Mesenteric fat pad (tissue), 1 donor: ENCODE data around the gene SCAP. TPM values are rescaled to one million over a fixed set of nuclear protein-coding genes. Genes with fewer than 3 reads are reported as not detected.
"Not testable (repeated sequence)": the region's sequence is repeated elsewhere in the genome, so short reads cannot be mapped to it uniquely, and the experiment has no call there.

Source experiments
- DNase-seq: peaks from one replicate; pipeline ENCODE4 v3.0.0-alpha.2; 2020; ENCODE audit warnings: low spot score
- total RNA-seq: library from RNA; stranded (reverse); fragmentation: NEBNext Ultra II Directional; extraction: Animal tissue kit (Norgen Biotek cat#: 25700); gene quantifications from one replicate; pipeline ENCODE4 v1.2.1, GENCODE V29; 2021
- donor health status: DM: yes; HTN: yes; CAD: no.

SCAP gene
- total RNA-seq, 1 donor from 2014 or later = 72.8 TPM

DNA sequence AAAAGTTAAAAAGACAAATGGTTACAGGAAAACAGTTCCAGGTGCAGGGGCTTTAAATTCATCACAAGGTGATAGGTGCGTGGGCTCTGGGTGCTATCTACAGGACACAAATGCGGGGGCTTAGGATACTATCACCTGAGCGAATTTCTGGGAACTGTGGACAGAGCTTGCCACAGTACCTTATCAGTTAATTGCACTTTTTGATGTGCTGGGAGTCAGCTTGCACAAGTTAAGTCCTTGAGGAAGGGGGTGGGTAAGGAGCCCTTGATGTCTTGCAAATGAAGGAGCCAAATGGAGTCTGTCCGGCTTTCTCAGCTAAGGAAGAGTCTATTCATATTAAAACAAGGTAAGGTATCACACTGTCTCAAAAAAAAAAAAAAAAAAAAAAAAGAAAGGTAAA lies 6.0 kb upstream of the SCAP start:
- DNase-seq = not testable (repeated sequence)

DNA sequence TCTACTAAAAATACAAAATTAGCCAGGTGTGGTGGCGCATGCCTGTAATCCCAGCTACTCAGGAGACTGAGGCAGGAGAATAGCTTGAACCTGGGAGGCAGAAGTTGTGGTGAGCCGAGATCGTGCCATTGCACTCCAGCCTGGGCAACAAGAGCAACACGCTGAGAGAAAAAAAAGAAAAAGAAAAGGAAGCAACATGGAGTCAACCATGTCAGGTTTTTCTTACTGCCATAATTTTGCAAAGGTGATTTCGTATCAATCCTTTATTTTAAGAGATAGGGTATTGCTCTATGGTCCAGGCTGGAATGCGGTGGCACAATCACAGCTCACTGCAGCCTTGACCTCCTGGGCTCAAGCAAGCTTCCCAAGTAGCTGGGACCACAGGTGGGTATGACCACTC lies 4.5 kb upstream of the SCAP start:
- not testable (repeated sequence) for DNase-seq

DNA sequence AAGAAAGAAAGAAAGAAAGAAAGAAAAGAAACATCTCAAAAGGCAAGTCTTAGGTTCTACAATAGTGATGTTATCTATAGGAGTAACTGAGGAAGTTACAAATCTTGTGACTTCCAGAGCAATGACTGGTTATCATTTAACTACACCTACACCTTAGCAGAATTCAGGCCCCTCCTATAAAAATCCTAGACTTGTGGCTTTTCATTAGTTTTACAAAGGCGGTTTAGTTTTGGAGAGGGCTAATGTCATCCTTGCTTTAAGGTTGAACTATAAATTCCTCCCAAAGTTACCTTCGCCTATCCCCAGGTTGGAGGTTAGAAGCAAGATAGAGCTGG lies 4.1 kb upstream of the SCAP start:
- DNase-seq = no peak

DNA sequence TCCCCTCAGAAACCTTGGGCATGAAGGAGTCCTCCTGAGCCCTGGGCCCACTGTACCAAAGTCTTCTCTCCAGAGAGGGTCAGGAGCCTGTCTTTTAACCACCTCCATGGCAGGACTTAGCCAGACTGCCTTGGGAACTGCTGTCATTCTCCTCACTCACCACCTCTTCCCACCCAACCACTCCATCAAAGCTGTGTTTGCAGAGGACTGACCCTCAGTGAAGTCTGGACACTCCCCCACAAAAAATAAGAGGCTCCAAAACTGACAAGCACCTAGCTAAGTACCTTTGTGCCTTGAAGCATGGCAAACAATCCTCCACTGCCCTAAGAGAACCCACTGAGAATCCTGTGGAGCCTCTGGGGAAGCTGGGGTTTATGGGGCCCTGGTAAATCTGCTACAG lies 2.3 kb upstream of the SCAP start:
- DNase-seq = no peak

DNA sequence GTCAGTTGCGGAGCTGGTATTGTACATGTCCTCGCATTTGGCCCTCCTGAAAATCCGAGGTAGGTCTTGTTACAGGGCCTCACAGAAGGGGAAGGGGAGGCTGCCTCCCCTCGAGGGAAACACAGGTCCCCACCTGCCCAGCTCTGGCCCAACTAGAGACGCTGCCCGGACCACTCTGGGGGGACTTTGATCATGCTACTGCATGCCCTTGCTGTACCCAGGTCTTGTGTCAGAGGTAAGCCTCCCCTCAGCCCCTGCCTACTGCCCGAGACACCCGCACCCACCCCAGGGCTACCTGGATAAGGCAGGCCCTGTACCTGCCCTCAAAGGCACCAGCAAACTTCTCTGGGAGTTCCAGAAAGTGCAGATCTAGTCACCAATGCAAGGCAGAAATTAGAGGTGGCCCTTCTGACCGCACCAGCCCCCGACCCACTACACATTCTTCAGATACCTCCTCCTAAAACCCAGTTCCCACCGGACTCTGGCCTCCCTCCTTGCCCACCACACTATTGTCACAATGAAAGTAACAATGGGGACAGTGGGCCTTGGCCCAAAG lies 981 bp upstream of the SCAP start:
- DNase-seq = peak; percentile 68

DNA sequence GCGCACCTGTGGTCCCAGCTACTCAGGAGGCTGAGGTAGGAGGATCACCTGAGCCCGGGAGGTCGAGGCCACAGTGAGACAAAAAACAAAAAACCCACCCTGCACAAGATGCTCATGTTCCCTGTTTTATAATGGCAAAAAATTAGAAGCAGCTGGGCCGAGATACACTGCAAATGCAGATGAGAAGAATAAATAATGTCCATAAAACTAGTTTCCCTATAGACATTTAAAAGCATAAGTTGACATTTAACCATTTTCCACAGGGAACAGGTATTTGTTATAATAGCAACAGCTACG lies 537 bp upstream of the SCAP start:
- no peak for DNase-seq

DNA sequence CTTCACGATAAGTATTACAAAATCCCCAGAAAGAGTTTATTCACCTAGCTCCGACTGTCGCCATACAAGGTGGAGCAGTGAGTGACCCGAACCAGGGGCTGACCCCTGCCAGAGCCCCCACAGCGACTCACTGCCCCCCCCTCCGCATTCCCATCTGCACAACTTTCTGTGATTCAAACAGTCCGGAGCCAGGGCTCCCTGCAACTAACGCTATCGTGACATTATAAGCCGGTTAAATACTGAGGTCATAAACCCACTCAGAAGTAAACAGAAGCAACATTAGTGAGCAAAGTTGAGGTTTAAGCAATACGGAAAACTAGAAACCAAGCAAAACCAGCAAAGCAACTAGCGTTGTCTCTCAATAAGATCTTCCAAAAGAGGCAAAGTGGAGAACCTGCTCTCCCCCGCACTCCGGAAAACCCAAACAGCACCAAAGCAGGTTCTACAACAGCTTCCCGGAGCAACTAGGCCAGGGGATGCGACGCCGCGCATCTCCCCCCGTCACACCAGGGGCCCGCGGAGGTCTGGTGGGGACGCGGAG lies 642 bp downstream of the SCAP start:
- peak; percentile 45 for DNase-seq

DNA sequence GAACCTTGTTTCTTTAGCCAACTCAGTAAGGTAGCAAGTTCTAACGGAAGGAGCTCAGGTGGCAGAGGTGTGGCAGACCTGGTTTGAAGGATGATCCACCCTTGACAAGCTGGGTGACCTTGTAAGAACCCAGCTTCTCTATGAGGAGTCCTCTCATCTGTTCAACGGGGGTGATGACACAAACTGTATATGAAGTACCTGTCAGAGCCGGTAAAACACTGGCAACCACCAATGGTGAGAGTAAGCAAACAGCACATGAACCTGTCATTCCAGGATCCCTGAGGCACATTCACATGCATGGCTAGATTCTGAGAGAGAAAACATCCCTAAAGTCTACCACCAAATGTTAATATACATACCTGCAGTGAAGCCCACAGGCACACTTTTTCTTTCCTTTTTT lies 2.4 kb downstream of the SCAP start:
- peak; percentile 47 for DNase-seq

DNA sequence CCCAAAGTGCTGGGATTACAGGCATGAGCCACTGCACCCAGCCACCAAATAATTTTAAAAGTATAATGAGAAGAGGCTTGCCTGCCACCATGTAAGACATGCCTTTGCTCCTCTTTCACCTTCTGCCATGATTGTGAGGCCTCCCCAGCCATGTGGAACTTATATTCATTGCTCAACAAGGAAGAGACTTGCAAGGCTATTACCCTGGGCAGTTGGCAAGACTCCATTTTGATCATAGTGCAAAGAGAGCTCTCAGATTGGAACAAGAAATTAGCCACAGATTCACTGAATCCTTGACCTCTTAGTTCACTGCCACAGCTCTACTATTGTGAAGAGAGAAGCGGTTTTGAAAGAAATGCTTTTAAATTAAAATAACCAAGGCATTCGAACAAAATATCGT lies 6.1 kb downstream of the SCAP start:
- DNase-seq = no peak

DNA sequence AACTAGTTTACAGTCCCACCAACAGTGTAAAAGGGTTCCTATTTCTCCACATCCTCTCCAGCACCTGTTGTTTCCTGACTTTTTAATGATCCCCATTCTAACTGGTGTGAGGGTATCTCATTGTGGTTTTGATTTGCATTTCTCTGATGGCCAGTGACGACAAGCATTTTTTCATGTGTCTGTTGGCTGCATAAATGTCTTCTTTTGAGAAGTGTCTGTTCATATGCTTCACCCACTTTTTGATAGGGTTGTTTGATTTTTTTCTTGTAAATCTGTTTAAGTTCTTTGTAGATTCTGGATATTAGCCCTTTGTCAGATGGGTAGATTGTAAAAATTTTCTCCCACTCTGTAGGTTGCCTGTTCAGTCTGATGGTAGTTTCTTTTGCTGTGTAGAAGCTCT lies 7.4 kb downstream of the SCAP start:
- not testable (repeated sequence) for DNase-seq

DNA sequence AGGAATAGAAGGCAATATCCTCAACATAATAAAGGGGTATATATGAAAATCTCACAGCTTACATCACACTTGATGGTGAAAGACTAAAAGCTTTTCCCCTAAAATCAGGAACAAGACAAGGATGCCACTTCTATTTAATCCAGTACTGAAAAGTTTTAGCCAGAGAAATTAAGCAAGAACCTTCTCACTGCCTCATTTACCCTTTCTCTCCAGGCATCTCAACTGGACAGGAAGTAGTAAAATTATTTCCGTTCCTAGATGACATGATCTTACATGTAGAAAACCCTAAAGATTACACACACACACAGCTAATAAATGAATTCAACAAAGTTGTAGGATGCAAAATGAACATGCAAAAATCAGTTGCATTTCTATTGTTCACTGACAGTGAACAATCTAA lies 11.2 kb downstream of the SCAP start:
- no peak for DNase-seq

DNA sequence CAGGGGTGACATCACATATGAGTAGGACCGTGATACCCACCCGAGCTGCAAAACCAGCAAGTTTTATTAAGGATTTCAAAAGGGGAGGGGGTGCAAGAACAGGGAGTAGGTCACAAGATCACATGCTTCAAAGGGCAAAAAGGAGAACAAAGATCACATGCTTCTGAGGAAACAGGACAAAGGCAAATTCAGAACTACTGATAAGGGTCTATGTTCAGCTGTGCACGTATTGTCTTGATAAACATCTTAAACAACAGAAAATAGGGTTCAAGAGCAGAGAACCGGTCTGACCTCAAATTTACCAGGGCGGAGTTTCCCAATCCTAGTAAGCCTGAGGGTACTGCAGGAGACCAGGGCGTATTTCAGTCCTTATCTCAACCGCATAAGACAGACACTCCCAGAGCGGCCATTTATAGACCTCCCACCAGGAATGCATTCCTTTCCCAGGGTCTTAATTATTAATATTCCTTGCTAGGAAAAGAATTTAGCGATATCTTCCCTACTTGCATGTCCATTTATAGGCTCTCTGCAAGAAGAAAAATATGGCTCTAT lies 16.1 kb downstream of the SCAP start:
- not testable (repeated sequence) for DNase-seq

DNA sequence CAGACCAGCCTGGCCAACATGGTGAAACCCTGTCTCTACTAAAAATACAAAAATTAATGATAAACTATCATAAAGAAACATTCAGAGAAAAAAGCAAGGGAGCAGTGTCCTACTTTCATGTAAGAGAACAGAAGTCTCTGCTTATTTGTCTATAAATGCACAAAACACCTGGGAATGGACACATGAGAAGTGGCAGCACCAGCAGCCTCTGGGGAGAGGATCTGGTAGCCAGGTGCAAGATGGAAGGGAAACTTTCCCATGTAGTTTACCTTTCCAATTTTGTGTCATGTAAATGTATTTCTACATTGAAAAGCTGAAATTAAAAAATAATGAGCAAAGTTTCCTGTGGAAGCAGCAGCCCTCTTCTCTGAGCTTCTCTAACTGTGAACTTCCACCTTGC lies 18.8 kb downstream of the SCAP start:
- DNase-seq = no peak

DNA sequence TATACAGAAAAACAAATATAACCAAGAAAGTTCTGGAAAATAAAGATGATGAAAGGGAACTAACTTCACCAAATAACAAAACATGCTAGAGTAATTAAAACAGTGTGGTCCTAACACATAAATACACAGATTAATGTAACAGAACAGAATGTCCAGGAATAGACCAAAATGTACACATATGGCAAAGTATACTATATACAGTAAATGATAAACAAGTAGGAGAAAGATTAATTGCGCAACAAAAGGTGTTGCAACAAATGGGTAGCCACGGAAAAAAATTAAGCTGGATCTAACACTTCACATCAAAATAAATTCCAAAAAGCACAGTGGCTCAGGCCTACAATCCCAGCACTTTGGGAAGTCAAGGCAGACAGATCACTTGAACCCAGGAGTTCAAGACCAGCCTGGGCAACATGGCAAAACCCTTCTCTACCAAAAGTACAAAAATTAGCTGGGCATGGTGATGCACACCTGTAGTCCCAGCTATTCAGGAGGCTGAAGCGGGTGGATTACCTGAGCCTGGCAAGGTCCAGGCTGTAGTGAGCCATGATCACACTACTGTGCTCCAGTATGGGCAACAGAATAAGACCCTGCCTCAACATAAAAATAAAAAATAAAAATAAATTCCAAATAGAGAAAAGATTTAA lies 19.8 kb downstream of the SCAP start:
- no peak for DNase-seq

DNA sequence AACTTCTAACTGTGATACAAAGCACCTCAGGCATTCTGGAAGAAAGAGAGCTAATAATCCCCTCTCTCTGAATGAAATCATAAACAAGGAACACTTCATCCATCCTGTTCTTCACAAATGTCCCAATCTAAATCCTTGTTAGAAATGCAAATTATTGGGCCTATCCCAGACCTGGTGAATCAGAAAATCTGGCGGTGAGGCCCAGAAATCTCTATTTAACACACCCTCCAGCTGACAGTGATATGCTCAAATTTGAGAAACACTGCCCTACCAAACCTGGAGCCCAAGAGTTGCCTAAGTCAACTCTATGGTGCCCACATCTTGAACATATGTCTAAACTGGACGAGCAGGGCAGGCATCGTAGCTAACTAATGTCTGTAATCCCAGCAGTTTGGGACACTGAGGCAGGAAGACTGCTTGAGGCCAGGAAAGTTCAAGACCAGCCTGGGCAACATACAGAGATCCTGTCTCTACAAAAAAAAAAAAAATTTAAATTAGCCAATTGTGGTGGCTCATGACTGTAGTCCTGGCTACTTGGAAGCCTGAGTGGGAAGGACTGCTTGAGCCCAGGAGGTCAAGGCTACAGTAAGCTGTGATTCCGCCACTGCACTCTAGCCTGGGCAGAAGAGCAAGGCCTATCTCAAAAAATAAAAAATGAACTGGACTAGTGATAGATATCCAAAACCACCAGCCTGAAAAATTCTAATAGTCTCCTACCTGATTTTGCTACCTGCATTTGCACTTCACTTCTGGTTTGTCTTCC lies 23.1 kb downstream of the SCAP start:
- DNase-seq = no peak

DNA sequence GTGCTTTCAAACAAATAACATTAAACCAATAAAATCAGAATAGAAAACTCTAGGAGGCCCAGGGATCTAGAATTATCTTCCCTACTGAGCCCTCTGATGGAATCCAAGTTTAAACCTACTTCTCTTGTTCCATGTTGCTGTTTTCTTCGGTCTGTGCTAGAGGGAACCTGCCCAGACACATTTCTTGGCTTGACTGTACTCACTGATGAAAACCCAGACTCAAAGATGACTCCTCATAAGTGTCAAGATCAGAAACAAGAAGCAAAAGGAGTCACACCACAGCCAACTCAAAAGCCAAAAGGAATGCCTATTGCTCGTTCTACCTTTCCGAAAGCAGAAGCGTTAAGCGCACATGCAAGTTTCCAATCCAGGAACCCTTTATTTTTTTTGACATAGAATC lies 31.6 kb downstream of the SCAP start:
- no peak for DNase-seq

DNA sequence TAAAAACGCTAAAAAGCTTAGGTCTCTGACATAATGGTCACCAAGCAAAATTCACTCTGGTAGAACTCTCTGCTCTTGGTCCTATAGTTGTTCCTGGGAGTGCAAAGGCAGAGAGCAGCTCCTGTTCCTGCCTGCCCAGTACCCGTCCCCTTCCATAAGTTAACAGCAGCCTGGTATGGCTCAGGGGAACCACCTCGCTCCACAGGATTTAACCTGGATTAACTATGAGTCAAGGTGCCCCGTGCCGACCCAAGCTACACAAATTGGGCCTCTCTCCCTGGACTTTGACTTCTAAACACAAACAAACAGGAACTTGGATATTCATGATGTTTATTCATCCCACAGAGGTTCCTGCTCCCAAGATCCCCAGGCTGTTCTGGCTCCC lies 32.1 kb downstream of the SCAP start:
- DNase-seq = no peak

DNA sequence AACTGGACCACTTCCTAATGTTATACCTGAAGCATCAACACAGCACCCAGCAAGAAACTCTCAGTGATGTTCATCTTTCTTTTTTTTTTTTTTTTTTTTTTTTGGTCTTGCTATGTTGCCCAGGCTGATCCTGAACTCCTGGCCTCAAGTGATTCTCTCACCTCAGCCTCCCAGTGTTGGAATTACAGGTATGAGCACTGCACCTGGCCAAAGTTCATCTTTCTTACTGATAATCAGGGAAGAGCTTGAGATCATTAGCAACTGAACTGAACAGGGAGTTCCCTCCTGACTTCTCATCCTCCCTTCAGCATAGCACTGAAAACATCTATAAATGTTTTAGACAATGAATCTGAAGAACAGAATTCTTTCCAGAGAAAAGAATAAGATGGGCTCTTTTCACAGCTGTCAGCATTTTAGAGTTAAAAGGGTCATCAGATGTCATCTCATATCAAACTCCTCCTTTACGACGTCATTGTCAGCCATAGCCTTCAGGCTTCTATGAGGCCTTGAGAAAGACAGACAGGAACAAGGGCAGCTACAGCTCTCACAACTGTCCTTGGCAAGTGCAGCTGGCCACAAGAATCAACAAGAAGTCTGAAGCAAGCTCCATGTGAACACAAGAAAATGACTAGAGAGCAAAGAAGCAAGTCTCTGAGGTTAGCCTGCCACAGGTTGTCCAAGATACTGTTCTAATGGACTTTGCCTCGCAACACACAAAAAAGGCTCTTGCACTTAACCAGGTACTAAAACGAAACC lies 33.8 kb downstream of the SCAP start:
- DNase-seq = no peak

DNA sequence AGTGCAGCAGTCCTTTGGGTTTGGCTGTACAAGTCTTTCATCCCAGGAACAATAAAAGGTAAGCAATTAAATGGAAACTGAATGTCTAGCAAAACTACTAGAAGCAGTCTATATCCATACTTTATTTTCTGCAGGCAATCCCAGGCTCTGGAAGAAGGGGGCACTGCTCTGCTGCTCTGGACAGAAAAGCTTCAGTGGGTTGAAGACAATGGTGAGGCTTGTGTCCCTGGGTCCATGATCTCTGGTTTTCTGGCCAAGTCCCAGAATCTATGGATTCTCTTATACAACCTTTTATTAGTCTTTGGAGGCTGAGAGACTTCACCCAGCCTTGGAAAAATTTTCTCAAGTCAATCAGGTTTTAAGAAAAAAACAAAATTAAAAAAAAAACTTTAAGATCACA lies 35.6 kb downstream of the SCAP start:
- no peak for DNase-seq

DNA sequence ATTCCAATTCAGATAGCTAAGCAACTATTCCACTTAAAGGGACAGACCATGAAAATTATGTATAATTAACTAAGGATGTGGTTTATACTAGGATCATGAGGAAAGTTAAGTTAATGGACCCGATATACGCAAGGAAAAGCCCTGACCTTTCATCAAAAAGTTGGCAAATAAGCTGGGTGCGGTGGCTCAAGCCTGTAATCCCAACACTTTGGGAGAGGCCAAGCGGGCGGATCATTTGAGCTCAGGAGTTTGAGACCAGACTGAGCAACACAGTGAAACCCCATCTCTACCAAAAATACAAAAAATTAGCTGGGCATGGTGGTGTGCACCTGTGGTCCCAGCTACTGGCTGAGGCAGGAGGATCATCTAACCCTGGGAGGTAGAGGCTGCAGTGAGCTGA lies 39.6 kb downstream of the SCAP start:
- DNase-seq = peak; percentile 79

DNA sequence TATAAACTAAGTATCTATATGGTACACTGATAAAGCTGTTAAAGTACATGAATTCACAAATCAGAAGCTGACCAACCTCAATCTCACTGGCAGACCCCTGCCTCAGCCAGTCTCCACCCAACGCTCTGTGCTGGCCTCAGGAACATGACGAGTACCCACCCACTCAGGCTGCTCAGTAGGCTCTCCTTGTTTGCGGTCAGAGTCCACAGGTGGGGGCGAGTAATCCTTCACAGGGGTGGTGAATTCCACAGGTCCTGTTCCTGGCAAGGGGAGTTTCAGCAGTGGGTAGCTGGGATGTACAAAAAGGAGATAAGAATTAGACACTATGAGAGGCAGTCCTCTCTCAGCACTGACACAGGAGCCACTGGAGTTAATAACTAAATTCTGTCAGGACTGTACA lies 40.9 kb downstream of the SCAP start:
- DNase-seq = peak; percentile 69

DNA sequence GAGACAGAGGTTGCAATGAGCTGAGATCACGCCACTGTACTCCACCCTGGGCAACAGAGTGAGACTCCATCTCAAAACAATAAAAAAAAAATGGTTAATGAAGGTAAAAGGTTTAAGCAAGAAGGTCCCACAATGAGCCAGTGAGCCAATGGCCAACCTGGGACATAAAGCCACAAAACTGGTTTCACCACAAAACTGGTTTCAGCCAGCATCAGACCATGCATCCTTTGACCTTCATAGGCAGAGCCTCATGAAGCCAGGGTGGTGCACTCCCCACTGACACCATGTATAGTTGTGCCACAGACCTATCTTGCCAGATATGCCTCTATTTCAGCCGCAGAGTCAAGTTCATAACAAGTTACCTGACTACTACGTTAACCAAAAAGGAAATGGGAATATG lies 41.9 kb downstream of the SCAP start:
- peak; percentile 16 for DNase-seq
